ENCODE measurements around the gene EYS. TPM values are rescaled to one million over a fixed set of nuclear protein-coding genes. Genes with fewer than 3 reads are reported as not detected.
"Not testable (repeated sequence)": the region's sequence is repeated elsewhere in the genome, so short reads cannot be mapped to it uniquely, and the experiment has no call there.

EYS gene
- total RNA-seq, 6 experiments from 2014 or later, result 0.54 to 2.3 (median 0.74) TPM; not detected in 1

DNA sequence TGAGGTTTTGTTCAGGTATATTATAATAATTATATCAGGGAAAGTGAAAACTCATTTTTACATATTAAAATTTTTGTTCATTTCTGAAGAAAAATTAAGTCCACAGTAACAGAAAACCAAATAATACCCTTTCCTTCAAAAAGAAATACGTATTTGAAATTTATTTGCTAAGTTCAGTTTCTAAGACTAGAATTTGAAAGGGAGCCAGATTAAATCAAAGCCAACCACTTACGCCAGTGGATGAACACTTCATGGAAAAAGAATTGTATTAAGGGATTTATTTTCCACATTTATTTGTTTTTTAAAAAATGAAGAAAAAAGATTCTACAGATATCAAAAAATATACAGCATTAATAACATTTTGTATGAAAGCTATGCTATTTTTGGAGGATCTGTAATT is 654.4 kb downstream of the EYS start:
- Histone ChIP-seq H3K27ac (no peak overlapping the region), H3K4me3 (no peak overlapping the region), H3K9me3 (no peaks in the 10 kb centered on the region), H3K4me1 (no peaks in the 10 kb centered on the region), H3K27me3 (no peaks in the 10 kb centered on the region), H3K36me3 (no peaks in the 10 kb centered on the region)
- DNase-seq (no peak), ATAC-seq (no peak)
- TF ChIP-seq, protein P1, sequence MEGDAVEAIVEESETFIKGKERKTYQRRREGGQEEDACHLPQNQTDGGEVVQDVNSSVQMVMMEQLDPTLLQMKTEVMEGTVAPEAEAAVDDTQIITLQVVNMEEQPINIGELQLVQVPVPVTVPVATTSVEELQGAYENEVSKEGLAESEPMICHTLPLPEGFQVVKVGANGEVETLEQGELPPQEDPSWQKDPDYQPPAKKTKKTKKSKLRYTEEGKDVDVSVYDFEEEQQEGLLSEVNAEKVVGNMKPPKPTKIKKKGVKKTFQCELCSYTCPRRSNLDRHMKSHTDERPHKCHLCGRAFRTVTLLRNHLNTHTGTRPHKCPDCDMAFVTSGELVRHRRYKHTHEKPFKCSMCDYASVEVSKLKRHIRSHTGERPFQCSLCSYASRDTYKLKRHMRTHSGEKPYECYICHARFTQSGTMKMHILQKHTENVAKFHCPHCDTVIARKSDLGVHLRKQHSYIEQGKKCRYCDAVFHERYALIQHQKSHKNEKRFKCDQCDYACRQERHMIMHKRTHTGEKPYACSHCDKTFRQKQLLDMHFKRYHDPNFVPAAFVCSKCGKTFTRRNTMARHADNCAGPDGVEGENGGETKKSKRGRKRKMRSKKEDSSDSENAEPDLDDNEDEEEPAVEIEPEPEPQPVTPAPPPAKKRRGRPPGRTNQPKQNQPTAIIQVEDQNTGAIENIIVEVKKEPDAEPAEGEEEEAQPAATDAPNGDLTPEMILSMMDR (IDR thresholded peaks at IDR 0.05), result no peak
- TF ChIP-seq POLR2A (IDR thresholded peaks at IDR 0.05), result no peak
- WGBS (ENCODE audit: insufficient coverage, low coverage, low lambda C conversion rate, missing lambda C conversion rate), result 38% methylated on average over 2 of the region's 2 CpGs
- intact Hi-C loops (cut with DNase I), result no loop called here

DNA sequence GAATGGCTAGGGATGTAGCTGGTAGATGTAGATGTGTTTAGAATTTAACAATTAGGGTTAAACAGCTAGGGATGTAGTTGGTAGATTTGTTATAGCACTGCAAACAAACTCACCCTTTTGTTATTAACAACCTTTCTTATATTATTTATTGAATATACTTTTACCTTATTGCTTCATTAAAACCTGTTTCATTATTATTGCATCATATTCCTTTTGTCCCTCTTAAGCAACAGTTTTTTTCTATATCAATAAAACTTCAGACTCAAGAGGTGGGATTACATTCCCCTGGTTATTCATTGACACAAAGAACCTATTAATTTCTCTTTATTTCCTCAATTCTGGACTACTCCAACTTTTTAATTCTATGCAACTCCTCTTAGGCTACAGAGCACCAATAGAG is 661.2 kb downstream of the EYS start:
- Histone ChIP-seq H3K36me3 (no peaks in the 10 kb centered on the region), H3K9me3 (no peaks in the 10 kb centered on the region), H3K27ac (no peak overlapping the region), H3K4me3 (no peak overlapping the region), H3K27me3 (no peaks in the 10 kb centered on the region), H3K4me1 (no peaks in the 10 kb centered on the region)
- intact Hi-C loops (cut with DNase I), result no loop called here
- TF ChIP-seq, protein P1 (IDR thresholded peaks at IDR 0.05), result no peak
- no peak for TF ChIP-seq POLR2A (IDR thresholded peaks at IDR 0.05)
- no peak for ATAC-seq
- no peak for DNase-seq

DNA sequence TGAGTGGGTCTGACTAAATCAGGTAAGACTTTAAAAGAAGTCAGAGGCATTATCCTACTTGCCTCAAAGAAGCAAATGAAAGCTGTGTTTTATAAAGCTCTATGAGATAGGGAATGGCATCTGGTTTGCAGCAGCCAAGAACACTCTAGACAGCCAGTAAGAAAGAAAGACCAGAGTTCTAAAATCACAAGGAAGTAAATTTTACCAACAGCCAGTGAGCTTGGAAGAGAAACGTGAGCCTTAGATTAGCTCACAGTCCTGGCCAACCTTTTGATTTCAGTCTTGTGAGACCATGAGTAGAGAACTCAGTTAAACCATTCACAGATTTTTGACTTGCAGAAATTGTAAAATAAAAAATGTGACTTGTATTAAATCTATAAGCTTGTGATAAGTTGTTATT is 693.0 kb downstream of the EYS start:
- Histone ChIP-seq H3K36me3 (no peaks in the 10 kb centered on the region), H3K4me1 (no peaks in the 10 kb centered on the region), H3K27ac (no peak overlapping the region), H3K27me3 (no peaks in the 10 kb centered on the region), H3K4me3 (no peak overlapping the region), H3K9me3 (no peaks in the 10 kb centered on the region)
- 33% methylated on average over 1 of the region's 1 CpG for WGBS (ENCODE audit: insufficient coverage, low coverage, low lambda C conversion rate, missing lambda C conversion rate)
- DNase-seq (no peak), ATAC-seq (no peak)
- intact Hi-C loops (cut with DNase I), result no loop called here
- TF ChIP-seq, protein P1 (IDR thresholded peaks at IDR 0.05), result no peak
- TF ChIP-seq POLR2A (IDR thresholded peaks at IDR 0.05), result no peak

DNA sequence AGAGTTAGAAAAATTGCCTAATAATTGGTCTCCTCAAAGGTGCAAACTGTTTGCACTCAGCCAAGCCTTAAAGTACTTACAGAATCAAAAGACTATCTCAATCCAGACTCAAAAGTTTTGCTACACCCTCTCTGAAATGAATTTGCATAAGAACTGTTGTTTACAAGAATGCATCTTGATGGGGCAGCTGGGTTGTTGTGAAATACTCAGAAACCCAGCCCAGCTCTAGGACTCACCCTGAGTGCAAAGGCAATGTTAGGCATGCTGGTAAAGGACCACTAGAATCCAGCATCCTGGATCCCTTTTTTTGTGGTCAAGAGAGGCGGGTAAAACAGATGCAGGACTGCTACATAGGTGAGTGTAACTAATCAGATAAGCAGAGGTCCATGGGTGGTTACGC is 700.2 kb downstream of the EYS start:
- ATAC-seq, result no peak
- Histone ChIP-seq H3K4me3 (no peak overlapping the region), H3K4me1 (no peaks in the 10 kb centered on the region), H3K36me3 (no peaks in the 10 kb centered on the region), H3K27me3 (no peaks in the 10 kb centered on the region), H3K27ac (no peak overlapping the region), H3K9me3 (no peaks in the 10 kb centered on the region)
- no peak for DNase-seq
- TF ChIP-seq, protein P1 (IDR thresholded peaks at IDR 0.05), result no peak
- TF ChIP-seq POLR2A (IDR thresholded peaks at IDR 0.05), result no peak
- WGBS (ENCODE audit: insufficient coverage, low coverage, low lambda C conversion rate, missing lambda C conversion rate), result 70% methylated on average over 2 of the region's 2 CpGs
- intact Hi-C loops (cut with DNase I), result no loop called here

DNA sequence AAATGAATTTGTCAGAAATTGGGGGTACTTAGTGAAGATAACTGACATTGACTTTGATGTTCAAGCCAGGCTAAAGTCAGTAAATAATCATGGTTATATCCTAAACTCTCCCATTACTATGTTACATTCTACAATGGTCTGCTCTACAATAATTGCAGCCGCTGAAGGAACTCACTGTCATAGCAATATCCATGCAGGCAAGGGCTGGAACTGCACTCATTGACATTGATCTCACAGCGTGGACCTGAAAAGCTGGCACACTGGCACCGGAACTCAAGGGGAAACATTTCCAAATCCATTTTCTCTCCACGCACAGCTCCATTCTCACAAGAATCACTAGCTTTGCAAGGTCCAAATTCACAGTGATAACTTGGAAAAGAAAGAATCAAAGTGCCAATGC is 702.7 kb downstream of the EYS start:
- H3K4me3 ChIP-seq, result no peak overlapping the region
- DNase-seq (no peak), ATAC-seq (peak in 1 of 4 donors; percentile 82)
- H3K27me3 ChIP-seq, result no peaks in the 10 kb centered on the region
- intact Hi-C loops (cut with DNase I), result no loop called here
- no peaks in the 10 kb centered on the region for H3K4me1 ChIP-seq
- WGBS (ENCODE audit: insufficient coverage, low coverage, low lambda C conversion rate, missing lambda C conversion rate), result no CpG with 5 or more reads among the region's 4 CpGs
- TF ChIP-seq, protein P1 (IDR thresholded peaks at IDR 0.05), result no peak
- no peak for TF ChIP-seq POLR2A (IDR thresholded peaks at IDR 0.05)
- H3K27ac ChIP-seq, result no peak overlapping the region
- H3K9me3 ChIP-seq, result no peaks in the 10 kb centered on the region
- no peaks in the 10 kb centered on the region for H3K36me3 ChIP-seq

DNA sequence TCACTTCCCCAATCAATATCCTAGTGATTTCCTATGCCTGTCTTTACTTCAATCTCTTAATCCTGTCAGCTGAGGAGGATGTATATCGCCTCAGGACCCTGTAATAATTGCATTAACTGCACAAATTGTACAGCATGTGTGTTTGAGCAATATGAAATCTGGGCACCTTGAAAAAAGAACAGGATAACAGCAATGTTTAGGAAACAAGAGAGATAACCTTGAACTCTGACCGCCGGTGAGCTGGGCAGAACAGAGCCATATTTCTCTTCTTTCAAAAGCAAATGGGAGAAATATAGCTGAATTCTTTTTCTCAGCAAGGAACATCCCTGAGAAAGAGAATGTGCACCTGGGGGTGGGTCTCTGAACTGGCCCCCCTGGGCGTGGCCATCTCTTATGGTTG is 704.1 kb downstream of the EYS start:
- ATAC-seq; H3K4me3 ChIP-seq; H3K27me3 ChIP-seq; H3K27ac ChIP-seq; H3K9me3 ChIP-seq; intact Hi-C loops (cut with DNase I); H3K36me3 ChIP-seq; DNase-seq; H3K4me1 ChIP-seq: not testable (repeated sequence)
- WGBS (ENCODE audit: insufficient coverage, low coverage, low lambda C conversion rate, missing lambda C conversion rate), result no CpG with 5 or more reads among the region's 4 CpGs
